ENCODE measurements around the gene TNFRSF9.

TNFRSF9 gene

DNA sequence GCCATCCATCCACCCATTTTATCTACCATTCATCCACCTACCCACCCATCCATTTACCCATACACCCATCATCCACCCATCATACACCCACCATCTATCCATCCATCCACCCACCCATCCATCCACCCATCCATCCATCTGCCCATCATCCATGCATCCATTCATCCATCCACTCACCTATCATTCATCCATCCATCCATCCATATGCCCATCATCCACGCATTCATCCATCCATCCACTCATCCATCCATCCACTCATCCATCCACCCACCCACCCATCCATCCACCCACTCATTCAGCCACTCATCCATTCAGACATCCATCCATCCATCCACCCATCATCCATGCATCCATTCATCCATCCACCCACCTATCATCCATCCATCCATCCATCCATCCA, 55.9 kb downstream of the TNFRSF9 start:
- H3K27me3 ChIP-seq (ENCODE audit: control insufficient read depth, insufficient read depth, low read length), result no peaks in the 10 kb centered on the region
- no peaks in the 10 kb centered on the region for H3K9me3 ChIP-seq (ENCODE audit: control insufficient read depth, low read length)
- no peaks in the 10 kb centered on the region for H3K36me3 ChIP-seq (ENCODE audit: control insufficient read depth, insufficient read depth, low read length)

DNA sequence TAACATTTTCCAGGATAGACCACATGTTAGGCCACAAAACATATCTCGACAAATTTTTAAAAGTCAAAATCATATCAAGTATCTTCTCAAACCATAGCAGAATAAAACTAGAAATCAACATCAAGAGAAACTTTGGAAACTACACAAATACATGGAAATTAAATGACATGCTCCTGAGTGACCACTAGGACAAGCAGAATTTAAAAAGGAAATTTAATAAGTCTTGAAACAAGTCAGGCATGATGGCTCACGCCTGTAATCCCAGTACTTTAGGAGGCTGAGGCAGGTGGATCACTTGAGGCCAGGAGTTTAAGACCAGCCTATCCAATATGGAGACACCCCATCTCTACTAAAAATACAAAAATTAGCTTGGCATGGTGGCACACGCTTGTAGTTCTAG, 61.4 kb downstream of the TNFRSF9 start:
- Histone ChIP-seq H3K4me3 (ENCODE audit: low read length) (no peak overlapping the region), H3K9ac (ENCODE audit: low read length) (no peak overlapping the region), H3K36me3 (ENCODE audit: control insufficient read depth, insufficient read depth, low read length) (no peaks in the 10 kb centered on the region), H3K4me1 (ENCODE audit: control insufficient read depth, insufficient read depth, low read length) (no peaks in the 10 kb centered on the region), H3K9me3 (ENCODE audit: control insufficient read depth, low read length) (no peaks in the 10 kb centered on the region), H3K27me3 (ENCODE audit: control insufficient read depth, insufficient read depth, low read length) (no peaks in the 10 kb centered on the region)

More for the DNA sequence above, 55.9 kb downstream of the TNFRSF9 start:
- H3K4me1 ChIP-seq (ENCODE audit: control insufficient read depth, insufficient read depth, low read length), result no peaks in the 10 kb centered on the region
- H3K4me3 ChIP-seq (ENCODE audit: low read length), result no peak overlapping the region
- no peak overlapping the region for H3K9ac ChIP-seq (ENCODE audit: low read length)

DNA sequence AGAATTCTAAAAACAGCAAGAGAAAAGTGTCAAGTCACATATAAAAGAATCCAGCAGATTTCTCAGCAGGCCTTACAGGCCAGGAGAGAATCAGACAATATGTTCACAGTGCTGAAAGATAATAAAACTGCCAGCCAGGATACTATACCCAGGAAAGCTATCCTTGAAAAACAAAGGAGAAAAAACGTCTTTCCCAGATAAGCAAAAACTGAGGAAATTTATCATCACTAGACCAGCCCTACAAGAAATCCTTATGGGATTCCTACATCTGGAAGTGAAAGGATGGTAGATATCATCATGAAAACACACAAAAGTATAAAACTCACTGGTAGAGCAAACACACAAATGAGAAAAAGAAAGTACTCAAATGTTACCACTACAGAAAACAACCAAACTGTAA, 62.6 kb downstream of the TNFRSF9 start:
- no peaks in the 10 kb centered on the region for H3K36me3 ChIP-seq (ENCODE audit: control insufficient read depth, insufficient read depth, low read length)
- no peaks in the 10 kb centered on the region for H3K9me3 ChIP-seq (ENCODE audit: control insufficient read depth, low read length)
- no peak overlapping the region for H3K9ac ChIP-seq (ENCODE audit: low read length)
- no peak overlapping the region for H3K4me3 ChIP-seq (ENCODE audit: low read length)
- H3K27me3 ChIP-seq (ENCODE audit: control insufficient read depth, insufficient read depth, low read length), result no peaks in the 10 kb centered on the region
- no peaks in the 10 kb centered on the region for H3K4me1 ChIP-seq (ENCODE audit: control insufficient read depth, insufficient read depth, low read length)

DNA sequence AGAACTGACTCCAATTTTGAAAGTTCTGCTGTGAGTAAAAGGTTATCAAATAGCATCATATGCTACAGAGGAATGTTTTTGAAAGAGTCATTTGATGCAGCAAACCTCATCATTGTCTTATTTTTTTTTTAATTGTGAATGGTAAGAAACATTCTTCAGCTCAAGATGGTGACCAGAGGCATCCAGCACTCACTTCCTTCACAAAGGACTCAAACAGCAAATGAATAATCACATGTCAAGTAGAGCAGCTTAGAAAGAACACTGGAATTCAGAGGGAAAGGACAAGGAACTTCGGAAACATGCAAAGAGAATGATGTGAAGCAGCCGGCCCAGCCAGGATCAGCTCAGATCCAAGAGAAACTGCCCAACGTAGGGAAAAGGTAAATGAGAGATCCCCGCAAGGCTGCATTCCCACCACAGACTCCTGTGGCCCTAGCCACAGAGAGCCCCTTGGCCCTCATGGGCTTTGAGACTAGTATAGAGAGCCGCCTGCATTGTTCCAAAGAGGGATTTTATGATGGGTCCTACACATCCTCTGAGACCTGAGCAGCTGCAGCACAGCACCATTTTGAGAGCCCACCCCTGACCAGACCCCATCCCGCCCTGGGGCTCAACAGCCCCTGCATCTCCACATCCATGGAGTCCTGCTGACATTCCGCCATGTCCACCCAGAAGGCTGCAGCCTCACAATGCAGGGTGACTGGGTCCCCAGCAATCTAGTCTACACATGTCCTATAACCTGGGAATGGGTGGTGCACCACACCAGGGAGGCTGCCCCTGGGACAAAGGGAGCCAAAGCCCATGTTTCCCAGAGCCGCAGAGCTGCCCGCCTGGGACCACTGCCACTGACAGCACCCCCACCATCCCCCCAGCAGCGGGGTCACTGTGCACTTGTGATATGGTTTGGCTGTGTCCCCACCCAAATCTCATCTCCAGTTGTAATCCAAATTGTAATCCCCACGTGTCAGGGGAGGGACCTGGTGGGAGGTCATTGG, 66.5 kb downstream of the TNFRSF9 start:
- H3K36me3 ChIP-seq (ENCODE audit: control insufficient read depth, insufficient read depth, low read length), result no peaks in the 10 kb centered on the region
- H3K4me3 ChIP-seq (ENCODE audit: low read length), result no peak overlapping the region
- no peak overlapping the region for H3K9ac ChIP-seq (ENCODE audit: low read length)
- no peaks in the 10 kb centered on the region for H3K4me1 ChIP-seq (ENCODE audit: control insufficient read depth, insufficient read depth, low read length)
- no peaks in the 10 kb centered on the region for H3K27me3 ChIP-seq (ENCODE audit: control insufficient read depth, insufficient read depth, low read length)
- no peaks in the 10 kb centered on the region for H3K9me3 ChIP-seq (ENCODE audit: control insufficient read depth, low read length)

DNA sequence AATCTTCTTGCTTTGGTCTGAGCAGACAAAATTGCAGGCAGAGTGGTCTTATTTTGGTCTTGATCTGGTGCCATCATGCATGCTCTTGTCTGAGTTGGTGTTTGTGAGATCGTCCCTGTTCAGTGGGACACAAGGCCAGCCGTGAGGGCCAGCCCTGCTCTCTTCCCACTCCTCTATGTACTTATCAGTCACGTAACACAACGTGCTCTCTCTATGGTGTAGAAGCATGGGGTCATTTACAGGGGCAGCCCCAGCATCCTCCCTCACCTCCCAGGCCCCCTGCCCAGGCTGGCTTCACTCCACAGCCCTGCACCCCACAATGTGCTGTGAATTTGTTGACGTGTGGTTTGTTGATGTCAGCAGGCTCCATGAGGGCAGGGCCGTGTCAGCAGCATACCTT, 69.5 kb downstream of the TNFRSF9 start:
- no peaks in the 10 kb centered on the region for H3K9me3 ChIP-seq (ENCODE audit: control insufficient read depth, low read length)
- H3K36me3 ChIP-seq (ENCODE audit: control insufficient read depth, insufficient read depth, low read length), result no peaks in the 10 kb centered on the region
- no peaks in the 10 kb centered on the region for H3K27me3 ChIP-seq (ENCODE audit: control insufficient read depth, insufficient read depth, low read length)
- no peak overlapping the region for H3K4me3 ChIP-seq (ENCODE audit: low read length)
- H3K4me1 ChIP-seq (ENCODE audit: control insufficient read depth, insufficient read depth, low read length), result no peaks in the 10 kb centered on the region
- no peak overlapping the region for H3K9ac ChIP-seq (ENCODE audit: low read length)

DNA sequence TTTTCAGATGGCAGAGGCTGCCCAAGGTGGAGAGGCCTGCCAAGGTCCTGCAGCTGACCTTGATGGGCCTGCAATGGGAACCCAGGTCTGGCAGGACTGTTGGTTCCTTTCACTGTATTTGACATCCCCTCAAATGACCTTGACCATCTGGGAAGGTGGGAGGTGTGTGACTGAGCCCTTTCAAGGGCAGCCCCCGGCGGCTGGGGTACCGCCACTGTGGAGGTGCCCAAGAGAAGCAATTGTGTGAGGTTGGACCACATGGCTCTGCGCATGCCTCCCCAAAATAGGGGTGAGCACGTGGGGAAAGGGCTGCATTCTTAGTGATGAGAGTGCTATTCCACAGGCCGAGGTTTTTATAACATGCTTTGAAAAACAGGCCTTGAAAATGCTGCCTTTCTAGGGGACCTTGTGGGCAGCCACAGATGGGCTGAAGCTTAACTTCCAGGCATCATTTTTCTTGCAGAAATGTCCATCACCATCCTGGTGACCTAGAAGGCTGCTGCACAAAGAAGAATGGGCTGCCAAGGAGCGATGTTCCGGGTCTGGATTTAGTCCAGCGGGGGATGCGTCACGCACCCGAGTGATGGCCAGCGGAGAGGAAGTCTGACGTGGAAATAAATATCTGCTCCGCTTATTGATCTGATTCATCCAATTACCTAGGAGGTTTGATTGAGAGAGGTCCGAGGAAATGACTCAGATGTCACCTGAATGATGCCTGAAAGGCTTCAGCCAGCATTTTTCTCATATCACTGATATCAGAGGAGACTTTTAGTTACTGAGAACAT, 71.3 kb downstream of the TNFRSF9 start:
- Histone ChIP-seq H3K27me3 (ENCODE audit: control insufficient read depth, insufficient read depth, low read length) (no peaks in the 10 kb centered on the region), H3K36me3 (ENCODE audit: control insufficient read depth, insufficient read depth, low read length) (no peaks in the 10 kb centered on the region), H3K9me3 (ENCODE audit: control insufficient read depth, low read length) (no peaks in the 10 kb centered on the region), H3K4me1 (ENCODE audit: control insufficient read depth, insufficient read depth, low read length) (no peaks in the 10 kb centered on the region), H3K9ac (ENCODE audit: low read length) (no peak overlapping the region), H3K4me3 (ENCODE audit: low read length) (no peak overlapping the region)

DNA sequence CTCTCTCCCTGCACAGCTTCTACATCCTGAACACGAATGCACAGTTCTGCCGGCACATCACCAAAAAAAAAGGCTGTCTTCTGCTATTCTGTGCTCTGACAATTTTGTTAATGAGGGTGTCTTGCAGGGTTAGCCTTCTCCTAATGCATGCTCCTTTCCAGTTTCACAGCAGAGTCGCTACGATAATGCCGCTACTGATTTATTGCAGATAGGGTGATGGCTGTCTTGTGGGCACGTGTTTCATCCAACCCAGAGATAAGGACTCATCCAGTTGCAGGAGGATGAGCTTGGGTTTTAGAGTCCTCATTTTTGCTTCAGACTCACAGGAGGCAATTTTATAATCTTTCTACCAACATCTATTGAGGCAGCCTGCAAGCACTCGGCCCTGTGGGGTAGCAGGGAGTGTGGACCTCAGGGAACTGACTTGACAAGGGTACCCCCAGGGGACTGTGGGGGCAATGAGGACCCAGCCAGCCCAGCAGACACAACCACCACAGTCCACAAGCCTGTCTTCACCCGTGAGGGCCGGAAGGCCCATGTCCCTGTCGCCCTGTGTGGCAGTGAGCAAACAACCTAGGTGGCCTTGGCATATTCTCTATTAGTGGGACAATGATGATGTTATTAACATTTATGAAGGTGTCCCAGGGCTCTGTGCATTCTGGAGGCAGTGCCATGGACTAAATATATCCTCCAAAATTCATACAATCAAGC, 72.4 kb downstream of the TNFRSF9 start:
- Histone ChIP-seq H3K36me3 (ENCODE audit: control insufficient read depth, insufficient read depth, low read length) (no peaks in the 10 kb centered on the region), H3K9ac (ENCODE audit: low read length) (no peak overlapping the region), H3K27me3 (ENCODE audit: control insufficient read depth, insufficient read depth, low read length) (no peaks in the 10 kb centered on the region), H3K4me3 (ENCODE audit: low read length) (no peak overlapping the region), H3K4me1 (ENCODE audit: control insufficient read depth, insufficient read depth, low read length) (no peaks in the 10 kb centered on the region), H3K9me3 (ENCODE audit: control insufficient read depth, low read length) (no peaks in the 10 kb centered on the region)

DNA sequence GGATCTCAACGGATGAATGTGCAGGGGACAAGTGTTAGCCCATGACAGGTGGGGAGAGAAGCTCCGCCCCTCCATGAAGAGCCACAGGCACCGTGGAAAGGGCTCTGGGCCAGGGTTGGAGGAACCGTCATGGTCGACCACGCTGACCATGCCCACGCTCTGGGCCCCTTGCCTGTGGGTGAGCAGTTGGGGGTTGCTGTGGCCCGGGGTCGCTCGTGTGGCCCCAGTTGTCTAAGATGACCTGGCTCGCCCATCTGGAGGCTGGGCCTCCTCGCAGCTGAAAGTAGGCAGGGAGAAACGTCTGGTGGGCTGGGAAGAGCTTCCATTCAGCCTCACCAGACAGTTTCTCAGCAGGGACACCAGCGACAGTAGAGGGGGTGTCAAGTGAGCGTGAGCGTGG, 74.7 kb downstream of the TNFRSF9 start:
- no peaks in the 10 kb centered on the region for H3K36me3 ChIP-seq (ENCODE audit: control insufficient read depth, insufficient read depth, low read length)
- no peaks in the 10 kb centered on the region for H3K27me3 ChIP-seq (ENCODE audit: control insufficient read depth, insufficient read depth, low read length)
- no peaks in the 10 kb centered on the region for H3K9me3 ChIP-seq (ENCODE audit: control insufficient read depth, low read length)
- no peak overlapping the region for H3K9ac ChIP-seq (ENCODE audit: low read length)
- H3K4me3 ChIP-seq (ENCODE audit: low read length), result no peak overlapping the region
- no peaks in the 10 kb centered on the region for H3K4me1 ChIP-seq (ENCODE audit: control insufficient read depth, insufficient read depth, low read length)
